NCI-H2107 (cell line): ENCODE measurements around the gene ZNRF3.
"Not testable (repeated sequence)": the region's sequence is repeated elsewhere in the genome, so short reads cannot be mapped to it uniquely, and the experiment has no call there.

Source experiments
- DNase-seq: peaks from one replicate; lab custom pipeline; 2025; lab: John Stamatoyannopoulos, UW

The ZNRF3 gene

DNA sequence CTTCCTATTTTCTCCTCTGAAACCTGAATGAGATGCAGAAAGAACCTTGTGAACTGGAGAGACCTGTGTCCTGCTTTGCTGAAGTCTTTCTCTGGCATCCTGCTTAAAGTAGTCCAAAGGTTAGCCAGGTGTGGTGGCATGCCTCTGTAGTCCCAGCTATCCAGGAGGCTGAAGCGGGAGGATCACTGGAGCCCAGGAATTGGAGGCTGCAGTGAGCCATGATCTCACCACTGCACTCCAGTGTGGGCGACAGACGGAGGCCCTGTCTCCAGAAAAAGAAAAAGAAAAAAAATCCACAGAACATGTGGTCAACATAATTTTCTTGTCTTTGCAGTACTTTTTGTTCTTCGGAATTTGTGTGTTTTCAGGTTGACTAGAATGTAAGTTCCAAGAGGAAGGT is 187.1 kb downstream of the ZNRF3 start:
- no peak for DNase-seq

DNA sequence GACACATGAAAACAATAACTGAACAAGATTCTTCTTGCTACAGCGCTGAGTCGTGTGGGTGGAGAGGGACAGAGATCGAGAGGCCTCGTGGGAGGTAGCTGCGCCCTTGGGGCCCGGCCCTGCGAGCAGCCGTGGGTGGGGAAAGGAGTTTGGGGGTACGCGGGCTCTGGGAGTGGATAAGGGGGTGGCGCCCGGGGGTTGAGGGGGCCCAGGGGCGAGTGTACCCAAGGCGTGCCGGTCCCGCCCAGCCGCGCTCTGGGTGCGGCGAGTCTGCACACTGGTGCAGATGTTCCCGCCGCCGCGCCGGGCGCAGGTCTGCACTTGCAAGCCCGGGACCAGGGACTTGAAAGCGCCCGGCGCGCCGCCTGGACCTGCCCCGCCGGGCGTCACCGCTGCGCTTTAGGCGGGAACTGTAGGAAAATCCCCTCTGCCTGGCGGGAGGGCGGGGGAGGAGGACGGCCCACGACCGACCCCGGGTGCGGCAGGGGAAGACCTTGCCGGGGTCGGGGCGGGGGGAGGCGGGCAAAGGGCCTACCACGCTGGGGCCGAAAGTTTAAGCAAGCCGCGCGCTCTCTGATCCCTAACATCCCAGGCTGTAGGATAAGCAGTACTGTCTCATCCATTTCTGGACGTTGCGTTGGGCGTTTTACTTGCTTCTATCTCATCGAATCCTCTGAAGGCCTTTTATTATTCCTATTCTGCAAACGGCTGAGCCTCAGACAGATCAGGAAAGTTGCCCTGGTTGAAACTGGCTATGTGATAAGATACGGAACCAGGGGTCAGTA is 188.1 kb downstream of the ZNRF3 start:
- DNase-seq = no peak

DNA sequence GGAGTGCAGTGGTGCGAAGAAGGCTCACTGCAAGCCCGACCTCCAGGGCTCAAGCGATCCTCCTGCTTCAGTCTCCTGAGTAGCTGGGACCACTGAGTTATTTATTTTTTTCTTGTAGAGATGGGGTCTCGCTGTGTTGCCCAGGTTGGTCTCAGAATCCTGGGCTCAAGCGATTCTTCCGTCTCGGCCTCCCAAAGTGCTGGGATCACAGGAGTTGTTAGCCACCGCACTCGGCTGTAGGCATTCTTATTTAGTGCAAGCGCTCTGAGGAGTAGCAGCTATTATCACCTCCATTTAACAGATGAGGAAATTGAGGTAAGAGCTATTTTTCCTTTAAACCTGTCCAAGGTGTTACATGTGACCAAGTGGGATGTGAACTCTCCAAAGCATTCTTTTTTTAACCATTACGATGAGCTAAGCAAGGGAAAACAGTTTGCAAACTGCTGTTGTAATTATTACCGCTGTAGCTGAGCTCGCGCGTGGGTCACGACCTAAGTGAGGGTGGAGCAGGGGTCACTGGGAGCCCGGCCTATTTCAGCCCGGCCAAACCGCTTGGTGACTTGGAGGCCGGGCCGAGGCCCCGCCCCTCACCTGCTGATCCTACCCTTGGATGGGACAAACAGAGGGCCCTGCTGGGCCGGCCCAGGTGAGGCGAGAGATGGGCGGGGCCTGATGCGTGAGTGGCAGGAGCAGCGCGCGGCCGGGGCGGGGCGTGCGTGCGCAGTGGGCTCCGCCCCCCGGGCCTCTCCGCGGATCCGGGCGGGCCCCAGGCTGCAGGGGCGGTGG is 189.0 kb downstream of the ZNRF3 start:
- DNase-seq = peak; percentile 73

DNA sequence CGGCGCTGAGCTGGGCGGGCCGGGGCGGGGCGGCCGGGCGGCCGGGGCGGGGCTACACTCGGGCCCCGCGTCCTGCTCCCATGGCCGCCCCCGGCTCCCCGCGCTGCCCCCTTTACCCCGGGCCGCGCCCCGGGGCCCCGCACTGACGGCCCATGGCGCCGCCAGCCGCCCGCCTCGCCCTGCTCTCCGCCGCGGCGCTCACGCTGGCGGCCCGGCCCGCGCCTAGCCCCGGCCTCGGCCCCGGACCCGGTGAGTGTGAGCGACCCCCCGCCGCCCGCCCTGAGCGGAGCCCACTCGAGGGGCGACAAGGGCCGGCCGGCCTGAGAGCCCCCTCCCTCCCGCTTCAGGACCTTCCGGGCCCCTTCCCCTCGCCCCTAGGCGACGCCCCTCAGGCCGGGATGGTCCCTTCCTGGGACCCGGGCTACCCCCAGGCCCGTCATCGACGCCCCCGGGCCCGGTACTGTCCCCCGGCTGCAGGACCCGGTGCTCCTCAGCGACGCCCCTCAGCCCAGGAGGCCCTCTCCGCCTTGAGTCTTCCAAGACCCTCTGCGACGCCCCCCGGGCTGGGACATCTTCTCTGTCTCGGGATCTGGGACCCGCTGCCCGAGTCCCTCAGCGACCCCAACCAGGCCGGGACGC is 189.7 kb downstream of the ZNRF3 start, which contains the start of gene KREMEN1:
TSS of gene KREMEN1 (plus strand) at position 57 of the 639 bp plus-strand sequence. CDS start at position 153, 96 bp downstream.
- DNase-seq = no peak

DNA sequence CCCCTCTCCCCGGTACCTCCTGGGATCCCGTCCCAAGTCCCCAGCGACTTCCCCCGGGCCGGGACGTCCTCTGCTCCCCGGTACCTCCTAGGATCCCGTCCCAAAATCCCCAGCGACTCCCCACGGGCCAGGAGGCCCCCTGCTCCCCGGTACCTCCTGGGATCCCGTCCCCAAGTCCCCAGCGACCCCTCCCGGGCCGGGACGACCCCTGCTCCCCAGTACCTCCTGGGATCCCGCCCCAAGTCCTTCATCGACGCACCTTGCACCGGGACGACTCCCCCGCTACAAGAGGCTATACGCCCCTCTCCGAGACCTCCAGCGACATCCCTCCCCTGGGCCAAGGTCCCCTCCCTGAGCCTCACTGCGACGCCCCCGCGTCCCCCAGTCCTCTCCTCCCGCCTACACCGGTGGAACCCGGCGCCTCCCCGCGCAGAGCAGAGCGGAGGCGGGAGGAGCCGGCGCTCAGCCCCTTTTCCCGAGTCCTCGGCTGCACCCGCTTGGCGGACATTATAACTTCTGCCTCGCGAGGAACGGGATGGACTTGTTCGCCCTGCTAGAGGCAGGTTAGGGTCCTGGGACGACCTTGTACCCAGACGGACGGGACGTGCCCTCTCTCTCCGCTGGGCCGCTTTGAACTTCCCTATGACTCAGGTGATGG is 190.4 kb downstream of the ZNRF3 start:
- no peak for DNase-seq

DNA sequence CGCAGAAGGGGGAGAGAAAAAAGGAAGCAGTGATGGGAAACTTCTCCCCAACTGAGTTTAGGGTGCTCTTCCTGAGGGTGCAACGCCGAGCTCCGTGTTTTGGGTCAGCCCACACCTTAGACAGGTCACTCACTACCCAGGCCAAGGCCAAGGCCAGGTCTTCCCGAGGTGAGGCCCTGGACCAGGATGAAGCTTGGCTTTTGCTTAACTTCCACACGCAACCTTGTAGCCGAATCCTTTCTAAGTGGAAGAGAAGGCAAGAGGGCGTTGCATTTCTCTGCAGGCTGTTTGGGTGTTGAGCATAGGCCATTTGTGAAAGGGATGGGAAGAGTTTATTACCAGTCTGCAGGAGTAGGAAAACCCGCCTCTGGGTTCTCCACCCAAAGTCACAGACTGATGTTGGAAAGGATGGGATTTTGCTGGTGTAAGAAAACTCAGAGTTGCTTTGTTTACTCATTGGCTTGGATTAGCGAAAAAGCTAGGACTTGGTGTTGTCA is 191.0 kb downstream of the ZNRF3 start:
- no peak for DNase-seq

DNA sequence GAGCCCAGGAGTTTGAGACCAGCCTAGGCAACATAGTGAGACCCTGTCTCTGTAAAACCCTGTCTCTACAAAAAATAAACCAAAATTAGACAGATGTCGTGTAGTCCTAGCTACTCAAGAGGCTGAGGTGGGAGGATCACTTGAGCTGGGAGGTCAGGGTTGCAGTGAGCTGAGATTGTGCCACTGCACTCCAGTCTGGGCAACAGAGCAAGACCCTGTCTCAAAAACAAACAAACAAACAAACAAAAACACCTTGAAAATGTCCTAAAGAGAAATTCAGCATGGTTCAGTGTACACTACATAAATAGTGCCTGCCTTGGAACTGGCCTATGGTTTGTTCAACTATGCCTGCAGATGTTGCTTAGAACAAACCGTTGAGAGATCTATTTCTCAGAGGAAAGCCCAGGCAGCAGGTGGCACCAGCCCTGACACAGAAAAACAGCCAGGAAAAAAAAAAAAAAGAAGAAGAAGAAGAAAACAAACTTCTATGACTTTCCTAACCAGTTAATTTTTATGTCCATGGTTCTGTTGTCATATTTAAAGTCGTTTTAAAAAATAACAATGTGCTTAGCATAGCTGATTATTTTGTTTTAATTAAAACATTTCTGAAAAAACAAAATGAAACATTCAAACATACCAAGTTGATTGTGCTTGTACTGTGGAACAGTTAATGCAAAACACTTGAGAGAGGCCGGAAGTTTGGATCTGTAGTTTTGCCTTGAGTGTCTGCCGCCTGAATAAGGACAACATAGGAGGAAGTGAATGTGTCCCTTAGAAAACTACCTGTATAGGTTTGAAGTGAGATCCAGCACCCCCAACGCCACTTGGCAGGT is 194.9 kb downstream of the ZNRF3 start:
- no peak for DNase-seq

DNA sequence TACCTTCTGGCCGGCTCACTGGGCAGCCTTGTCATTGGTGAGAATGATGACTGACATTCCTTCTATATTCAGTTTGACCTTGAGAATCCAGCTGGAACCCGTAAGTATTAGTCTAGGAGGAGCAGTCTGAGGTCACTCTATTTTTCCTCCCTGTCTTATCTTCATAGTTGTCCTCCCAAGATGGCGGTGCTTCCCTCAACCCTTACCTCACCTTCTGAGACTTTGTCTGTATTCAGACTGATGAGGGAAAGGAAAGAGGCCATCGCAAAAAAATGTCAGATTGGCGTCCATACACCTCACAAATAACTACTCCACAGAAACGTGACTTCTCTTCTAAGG is 195.5 kb downstream of the ZNRF3 start:
- no peak for DNase-seq

DNA sequence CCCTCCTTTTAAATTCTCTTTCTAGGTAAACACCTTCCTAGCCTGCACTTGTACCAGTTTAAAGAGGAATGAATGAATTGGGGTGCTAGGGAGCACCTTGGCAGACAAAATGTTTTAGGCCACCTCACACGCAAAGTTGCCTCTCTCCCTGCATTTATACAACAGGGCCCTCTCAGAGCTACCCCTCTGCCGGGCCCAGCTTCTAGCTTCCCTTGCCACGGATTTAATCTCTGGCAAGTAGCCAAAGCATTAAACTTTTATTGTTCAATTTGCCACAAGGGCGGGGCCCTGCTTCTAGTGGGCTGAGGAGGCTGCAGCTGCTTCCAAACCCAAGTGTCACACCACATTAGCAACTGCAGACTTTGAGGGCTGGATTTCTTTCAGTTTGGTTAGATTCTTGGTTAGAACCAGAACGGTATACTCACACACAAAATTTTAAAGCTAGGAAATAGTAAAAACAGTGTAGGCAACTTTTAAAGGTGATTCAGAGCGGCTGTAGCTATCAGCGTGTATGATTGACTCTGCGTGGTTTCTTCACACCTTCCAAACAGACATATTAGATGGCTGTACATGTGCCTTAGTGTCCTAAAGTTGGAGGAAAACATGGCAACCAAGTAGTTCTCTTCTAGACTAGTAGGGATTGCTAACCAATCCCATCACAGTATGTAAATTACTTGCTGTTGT is 196.0 kb downstream of the ZNRF3 start:
- peak; percentile 63 for DNase-seq

DNA sequence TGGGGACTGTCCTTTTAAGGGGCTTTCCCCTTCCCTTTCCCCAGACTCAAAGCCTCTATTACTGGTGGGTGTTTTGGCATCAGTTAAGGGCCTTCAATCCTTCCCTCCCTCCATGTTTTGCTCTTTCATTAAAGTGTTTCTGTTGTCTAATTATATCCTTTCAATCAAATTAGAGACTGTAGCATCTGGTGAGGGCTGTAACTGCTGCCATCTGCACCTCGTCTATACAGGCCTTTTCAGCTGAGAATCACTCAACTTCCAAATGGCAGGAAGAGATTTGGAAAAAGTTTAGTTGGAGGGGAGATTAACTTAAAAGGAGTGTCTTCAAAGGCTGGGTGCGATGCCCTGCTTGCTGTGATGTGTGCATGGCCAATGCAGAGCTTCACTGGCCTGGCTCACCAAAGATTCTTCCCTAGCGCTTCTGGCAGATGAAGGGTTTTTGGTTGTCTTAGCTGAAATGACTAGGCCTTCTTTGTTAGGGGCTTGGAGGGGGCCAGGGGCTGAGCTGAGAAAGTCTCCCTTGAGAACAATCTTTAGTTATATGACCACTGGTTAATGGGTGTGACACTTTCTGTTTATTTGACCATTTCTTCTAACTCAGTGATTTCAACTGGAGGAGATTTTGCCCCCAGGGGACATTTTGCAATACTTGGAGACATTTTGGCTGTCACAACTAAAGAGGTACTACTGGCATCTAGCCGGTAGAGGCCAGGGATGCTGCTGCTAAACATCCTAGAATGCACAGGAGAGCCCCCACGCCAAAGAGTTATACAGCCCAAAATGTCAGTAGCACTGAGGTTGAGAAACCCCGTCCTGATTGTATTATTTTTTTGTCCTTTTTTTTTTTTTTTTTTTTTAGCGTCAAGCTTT is 197.0 kb downstream of the ZNRF3 start:
- no peak for DNase-seq

DNA sequence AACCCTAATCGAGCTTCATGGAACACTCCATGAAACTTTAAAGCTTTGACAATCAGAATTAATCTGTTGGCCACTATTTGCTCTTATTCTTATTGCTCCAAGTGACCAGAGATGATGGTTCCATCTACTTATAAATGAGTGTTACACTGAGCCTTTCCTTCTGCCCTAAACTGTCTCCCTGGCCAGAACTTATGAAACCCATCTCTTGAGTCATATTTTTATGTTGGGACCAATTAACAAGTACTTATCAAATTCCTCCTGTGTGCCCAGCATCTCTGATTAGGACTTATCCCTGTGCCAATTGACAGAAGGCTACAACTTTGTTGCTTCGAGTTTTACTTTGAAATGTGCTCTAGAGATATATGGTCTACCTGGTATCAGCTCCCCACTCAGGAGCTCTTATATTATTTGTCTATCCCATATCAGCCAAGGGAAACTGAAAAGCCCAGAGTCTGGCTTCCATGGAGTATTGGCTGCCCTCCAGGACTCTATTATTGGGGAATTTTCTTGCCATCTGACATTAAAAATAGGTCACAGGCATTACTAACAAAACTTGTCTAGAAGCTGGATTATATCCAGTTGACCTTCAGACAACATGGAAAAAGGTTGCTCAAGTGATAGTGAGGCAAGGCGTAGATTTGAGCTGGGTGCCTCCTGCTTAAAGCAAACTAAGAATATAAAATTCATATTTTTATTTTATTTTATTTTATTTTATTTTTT is 198.3 kb downstream of the ZNRF3 start:
- DNase-seq = no peak

DNA sequence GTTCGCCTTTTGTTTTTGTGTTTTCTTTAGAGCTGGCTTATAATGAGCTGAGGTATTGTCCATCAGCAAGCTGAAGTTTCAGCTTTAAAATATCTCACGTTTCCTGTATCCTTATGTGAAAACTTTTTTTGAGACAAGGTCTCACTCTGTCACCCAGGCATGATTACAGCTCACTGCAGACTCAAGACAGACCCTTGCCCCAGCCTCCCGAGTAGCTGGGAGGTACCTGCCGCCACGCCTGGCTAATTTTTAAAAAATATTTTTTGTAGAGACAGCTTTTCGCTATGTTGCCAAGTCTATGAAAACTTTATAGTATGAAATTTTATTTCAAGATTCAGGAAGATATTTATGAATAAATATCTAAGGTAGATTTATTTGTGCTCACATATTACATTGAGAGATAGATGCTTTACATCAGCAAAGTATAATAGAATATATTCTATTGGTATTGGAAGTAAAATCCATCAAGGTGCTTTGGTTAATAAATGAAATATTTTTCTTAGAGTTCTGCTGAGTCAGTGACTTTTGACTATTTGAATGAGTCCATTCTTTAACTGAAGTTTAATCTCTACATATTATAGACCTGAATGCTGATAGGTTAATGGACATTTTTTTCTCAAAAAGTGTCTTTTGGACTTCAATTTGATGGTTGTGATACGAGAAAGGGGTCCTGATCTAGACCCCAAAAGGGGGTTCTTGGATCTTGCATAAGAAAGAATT is 199.6 kb downstream of the ZNRF3 start:
- no peak for DNase-seq

DNA sequence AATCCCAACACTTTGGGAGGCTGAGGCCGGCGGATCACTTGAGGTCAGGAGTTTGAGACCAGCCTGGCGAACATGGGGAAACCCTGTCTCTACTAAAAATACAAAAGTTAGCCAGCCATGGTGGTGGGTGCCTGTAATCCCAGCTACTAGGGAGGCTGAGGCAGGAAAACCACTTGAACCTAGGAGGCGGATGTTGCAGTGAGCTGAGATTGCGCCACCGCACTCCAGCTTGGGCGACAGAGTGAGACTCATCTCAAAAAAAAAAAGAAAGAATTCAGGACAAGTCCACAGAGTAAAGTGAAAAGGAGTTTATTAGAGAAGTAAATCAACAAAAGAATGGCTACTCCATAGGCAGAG is 200.2 kb downstream of the ZNRF3 start:
- DNase-seq = not testable (repeated sequence)

DNA sequence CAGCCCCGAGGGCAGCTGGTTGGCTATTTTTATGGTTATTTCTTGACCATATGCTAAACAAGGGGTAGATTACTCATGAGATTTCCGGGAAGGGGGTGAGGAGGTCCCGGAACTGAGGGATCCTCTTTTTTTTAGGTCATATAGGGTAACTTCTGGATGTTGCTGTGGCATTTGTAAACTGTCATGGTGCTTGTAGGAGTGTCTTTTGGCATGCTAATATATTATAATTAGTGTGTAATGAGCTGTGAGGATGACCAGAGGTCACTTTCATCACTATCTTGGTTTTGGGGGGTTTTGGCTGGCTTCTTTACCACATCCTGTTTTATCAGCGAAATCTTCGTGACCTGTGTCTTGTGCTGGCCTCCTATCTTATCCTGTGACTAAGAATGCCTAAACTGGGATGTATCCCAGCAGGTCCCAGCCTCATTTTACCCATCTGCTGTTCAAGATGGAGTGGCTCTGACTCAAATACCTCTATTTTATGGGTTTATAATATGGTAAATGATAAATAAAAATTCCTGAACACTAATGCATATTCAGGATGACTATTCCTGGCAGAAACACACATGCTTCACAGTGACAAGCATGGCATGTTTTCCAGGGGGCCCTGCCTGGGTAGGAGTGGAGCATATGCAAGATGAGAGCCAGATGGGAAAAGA is 200.7 kb downstream of the ZNRF3 start:
- no peak for DNase-seq

DNA sequence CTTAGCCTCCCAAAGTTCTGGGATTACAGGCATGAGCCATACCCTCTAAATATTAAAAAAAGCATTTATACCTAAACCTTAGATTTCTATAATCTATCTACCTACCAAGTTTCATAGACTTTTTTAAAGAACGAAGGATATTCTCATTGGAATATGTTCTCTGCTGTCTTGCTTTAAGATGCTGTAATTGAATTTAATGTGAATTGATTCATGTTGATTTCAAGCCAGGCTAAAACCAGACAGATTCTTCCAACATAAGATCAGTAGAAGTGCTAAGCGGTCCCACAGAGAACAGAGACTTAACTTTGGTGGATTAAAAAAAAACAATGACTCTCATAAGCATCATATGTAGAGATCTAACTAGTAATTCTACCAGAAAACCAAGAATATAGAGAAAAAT is 203.6 kb downstream of the ZNRF3 start:
- no peak for DNase-seq

DNA sequence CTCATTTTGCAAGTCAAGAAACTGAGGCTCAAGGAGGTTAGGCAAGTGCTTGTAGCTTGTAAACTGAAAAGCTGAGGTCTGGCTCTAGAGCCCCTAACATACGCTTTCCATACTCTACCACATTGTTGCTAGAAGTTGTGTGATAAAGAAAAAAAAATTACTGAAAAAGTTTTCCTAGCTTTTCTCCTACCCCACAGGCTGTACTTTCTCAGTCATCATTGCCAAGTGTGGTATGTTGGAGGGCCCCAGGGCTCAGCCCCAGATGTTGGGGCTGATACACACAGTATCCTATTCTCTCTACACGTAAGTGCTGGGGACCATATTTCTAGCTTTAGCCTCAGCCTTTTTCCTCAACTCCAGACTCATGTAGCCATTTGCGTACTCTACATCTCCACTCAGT is 205.4 kb downstream of the ZNRF3 start:
- DNase-seq = no peak

DNA sequence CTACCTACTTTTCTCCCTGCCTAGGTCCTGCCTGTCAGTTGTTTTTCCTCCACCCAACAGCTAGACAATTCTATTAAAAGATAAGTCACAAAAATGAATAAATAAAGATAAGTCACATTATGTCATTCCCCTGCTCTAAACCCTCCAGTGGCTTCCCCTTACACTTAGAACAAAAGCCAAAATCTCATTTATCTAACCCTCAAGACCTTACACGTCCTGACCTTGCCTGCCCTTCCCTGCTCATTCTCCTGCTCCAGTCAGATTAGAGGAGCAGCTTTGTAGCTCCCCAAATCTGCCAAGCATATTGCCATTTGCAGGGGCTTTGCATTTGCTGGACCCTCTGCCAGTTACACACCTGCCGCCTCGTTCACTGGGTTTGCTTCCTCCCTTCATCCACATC is 206.1 kb downstream of the ZNRF3 start:
- DNase-seq = no peak

DNA sequence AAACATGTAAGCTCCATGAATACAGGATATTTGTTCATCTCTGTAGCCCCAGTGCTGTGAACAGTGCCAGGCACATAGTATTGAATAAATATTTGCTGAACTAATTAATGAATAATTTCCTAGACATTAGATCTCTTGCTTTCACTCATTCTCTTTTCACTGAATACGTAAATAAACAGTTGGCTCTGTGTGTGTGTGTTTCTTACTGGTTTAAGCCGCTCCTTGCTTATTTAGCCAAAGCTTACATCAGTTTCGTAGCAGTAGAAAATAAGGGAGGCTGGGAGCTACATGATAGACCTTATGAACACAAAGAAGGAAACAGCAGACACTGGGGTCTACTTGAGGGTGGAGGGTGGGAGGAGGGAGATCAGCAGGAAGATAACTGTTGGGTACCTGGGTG is 206.7 kb downstream of the ZNRF3 start:
- DNase-seq = no peak
